HEK293 (cell line): ENCODE data around the gene BMP2K.

ENCODE experiments used
- CTCF ChIP-seq: fragments of 450-650 bp; formaldehyde crosslinking; IDR thresholded peaks from 2 replicates; pipeline ENCODE4 v1.5.1; 2016; ENCODE audit warnings: missing biosample characterization, missing genetic modification characterization
- EGR2 ChIP-seq: fragments of 450-650 bp; formaldehyde crosslinking; IDR thresholded peaks from 2 replicates; pipeline ENCODE4 v1.5.1; 2016; ENCODE audit warnings: low read depth, missing biosample characterization, missing genetic modification characterization
- KLF1 ChIP-seq: fragments of 450-650 bp; formaldehyde crosslinking; IDR thresholded peaks from 2 replicates; pipeline ENCODE4 v1.5.1; 2016; ENCODE audit warnings: missing biosample characterization, missing genetic modification characterization
- MZF1 ChIP-seq: fragments of 450-650 bp; formaldehyde crosslinking; IDR thresholded peaks from 2 replicates; pipeline ENCODE4 v1.5.1; 2017; ENCODE audit warnings: missing biosample characterization, missing genetic modification characterization, borderline replicate concordance
- PATZ1 ChIP-seq: fragments of 450-650 bp; formaldehyde crosslinking; IDR thresholded peaks from 2 replicates; pipeline ENCODE4 v1.5.1; 2016; ENCODE audit warnings: missing biosample characterization, missing genetic modification characterization
- TCF7L2 ChIP-seq: IDR thresholded peaks from 2 replicates; pipeline ENCODE4 v1.6.1; 2011; ENCODE audit warnings: low read depth, mild to moderate bottlenecking, inconsistent platforms, low read length, moderate library complexity, borderline replicate concordance
- ZFP69B ChIP-seq: fragments of 450-650 bp; formaldehyde crosslinking; IDR thresholded peaks from 2 replicates; pipeline ENCODE4 v1.5.1; 2016; ENCODE audit warnings: missing biosample characterization, missing genetic modification characterization
- ZNF112 ChIP-seq: fragments of 450-650 bp; formaldehyde crosslinking; IDR thresholded peaks from 2 replicates; pipeline ENCODE4 v1.5.0; 2017; ENCODE audit warnings: missing biosample characterization, missing genetic modification characterization
- ZNF16 ChIP-seq: fragments of 450-650 bp; formaldehyde crosslinking; IDR thresholded peaks from 2 replicates; pipeline ENCODE4 v1.5.1; 2016; ENCODE audit warnings: low read depth, missing biosample characterization, missing genetic modification characterization
- ZNF221 ChIP-seq: fragments of 450-650 bp; formaldehyde crosslinking; IDR thresholded peaks from 2 replicates; pipeline ENCODE4 v1.5.1; 2017; ENCODE audit warnings: missing biosample characterization, missing genetic modification characterization, borderline replicate concordance
- ZNF24 ChIP-seq: fragments of 450-650 bp; formaldehyde crosslinking; IDR thresholded peaks from 2 replicates; pipeline ENCODE4 v1.5.1; 2016; ENCODE audit warnings: missing biosample characterization, missing genetic modification characterization
- ZNF664 ChIP-seq: fragments of 450-650 bp; formaldehyde crosslinking; IDR thresholded peaks from 2 replicates; pipeline ENCODE4 v1.5.1; 2016; ENCODE audit warnings: missing biosample characterization, missing genetic modification characterization

- TF ChIP-seq CTCF (tag by site-specific recombination): no peak
- no peak for TF ChIP-seq KLF1 (tag by site-specific recombination)
- TF ChIP-seq MZF1: no peak
- TF ChIP-seq ZNF112 (tag by site-specific recombination): no peak
- TF ChIP-seq PATZ1 (tag by site-specific recombination): no peak
- TF ChIP-seq ZNF221 (tag by site-specific recombination): no peak
- no peak for TF ChIP-seq TCF7L2
- no peak for TF ChIP-seq ZFP69B (tag by site-specific recombination)
- TF ChIP-seq ZNF664 (tag by site-specific recombination): no peak
- TF ChIP-seq ZNF24: no peak
- TF ChIP-seq EGR2 (tag by site-specific recombination): no peak
- TF ChIP-seq ZNF16 (tag by site-specific recombination): no peak
Observed at GRCh38 chr4:78756137-78756536, 20.0 kb upstream of the BMP2K start.
